NCI-H524 treated with DMSO at 0.1 percent for 48 hours (cell line): Measurements from ENCODE around the gene AFG1L.

Experiments used
- DNase-seq: peaks from one replicate; lab custom pipeline; 2025; lab: John Stamatoyannopoulos, UW

Gene AFG1L

DNA sequence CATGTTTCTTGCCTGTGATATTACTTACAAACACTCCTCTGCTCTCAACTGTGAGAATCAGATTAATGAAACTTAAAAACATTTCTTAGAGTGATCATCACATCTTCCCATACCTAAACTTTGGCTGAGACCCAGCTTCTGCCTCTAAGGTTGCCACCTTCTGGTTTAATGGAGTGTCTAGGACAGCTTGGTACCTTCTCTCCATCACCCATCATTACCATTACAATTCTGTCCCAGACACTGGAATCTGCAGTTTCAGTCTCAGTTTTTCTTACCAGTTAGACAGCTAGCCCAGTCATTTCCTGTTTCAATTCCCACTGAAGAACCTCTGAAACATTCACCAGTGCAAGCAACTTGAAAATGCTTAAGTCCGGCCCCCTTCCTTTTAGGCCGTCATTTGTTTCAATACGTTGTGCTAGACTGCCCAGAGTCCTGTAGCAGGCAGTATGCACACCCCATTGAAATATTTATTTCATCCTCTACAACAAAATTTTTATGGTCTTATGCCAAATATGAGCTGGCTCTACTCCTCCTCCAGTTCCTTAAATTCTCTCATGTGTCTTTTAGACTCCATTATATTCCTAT is 158.8 kb downstream of the AFG1L start:
- DNase-seq: no peak

DNA sequence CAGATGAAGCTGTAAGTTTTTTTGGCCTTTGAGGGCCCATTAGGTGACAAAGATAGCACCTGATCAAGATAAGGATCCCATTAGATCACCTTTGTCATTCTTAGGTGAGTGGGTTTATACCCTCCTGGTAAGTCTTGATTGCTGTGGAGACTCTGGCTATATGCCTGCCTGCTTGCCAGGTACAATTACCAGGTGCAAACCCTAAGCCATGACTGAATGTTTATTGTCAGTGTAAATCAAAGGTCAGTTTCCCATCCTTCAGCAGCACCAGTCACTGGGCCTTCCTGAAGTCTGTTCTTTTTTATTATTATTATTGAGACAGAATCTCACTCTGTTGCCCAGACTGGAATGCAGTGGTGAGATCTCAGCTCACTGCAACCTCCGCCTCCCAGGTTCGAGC is 159.5 kb downstream of the AFG1L start:
- DNase-seq: no peak

DNA sequence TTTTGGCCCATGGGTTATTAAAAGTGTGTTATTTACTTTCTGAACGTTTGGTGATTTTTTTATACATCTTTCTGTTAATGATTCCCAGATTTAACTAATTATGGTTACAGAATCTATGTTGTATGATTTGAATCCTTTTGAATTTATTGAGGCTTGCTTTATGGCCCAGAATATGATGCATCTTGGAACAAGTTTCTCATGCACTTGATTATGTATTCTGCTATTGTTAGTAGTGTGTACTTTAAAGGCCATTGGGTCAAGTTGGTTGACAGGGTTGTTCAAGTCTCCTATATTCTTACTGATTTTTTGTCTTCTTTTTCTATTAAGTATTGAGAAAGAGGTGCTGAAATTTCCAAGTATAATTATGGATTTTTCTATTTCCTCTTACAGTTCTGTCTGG is 160.8 kb downstream of the AFG1L start:
- no peak for DNase-seq

DNA sequence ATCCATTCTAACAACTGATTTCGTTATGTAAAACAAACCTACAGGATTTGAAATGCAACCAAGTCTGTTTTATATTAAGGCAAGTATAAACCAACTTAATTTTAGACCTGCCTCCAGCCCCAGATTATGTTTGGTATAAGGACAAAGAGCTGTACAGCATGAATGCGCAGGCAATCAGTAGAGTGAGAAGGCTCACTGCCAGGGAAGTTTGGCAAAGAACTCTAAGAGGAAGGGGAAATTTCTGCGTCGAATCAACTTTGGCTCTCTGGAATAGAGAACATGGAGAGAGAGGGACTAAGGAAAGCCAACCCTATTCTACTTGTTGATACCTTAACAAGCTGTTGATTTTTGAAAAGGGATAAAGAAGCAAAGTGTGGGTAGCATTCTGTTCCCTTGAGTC is 168.9 kb downstream of the AFG1L start:
- no peak for DNase-seq

DNA sequence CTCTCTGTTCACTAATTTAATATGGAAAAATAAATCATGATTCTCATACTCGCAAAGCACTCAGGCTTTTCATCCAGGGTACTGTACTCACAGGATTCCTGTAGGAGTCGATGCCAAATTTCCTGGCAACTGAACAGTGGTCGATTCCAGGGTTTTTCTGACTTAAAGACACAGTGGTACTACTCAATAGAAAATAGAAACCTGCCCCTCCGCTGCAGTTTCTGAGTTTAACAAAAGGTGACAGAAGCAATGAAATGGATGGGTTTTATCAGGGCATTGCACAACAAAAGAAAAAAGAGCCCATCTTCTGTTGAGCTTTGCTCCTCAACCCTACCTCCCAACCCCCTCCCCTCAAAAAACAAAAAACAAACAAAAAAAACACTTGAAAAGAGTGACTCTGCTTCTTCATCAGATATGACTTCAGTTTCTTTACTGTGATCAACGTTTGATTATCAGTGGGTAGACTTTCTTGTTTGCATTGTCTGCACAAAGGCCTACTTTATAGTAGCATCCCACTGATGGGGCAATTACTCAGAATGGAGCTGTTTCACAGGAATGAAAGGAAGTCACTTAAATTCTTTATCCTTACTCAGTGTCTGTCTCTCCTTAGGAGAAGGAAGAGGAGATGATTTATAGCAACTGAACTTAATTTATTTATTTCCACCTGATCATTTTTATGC is 169.7 kb downstream of the AFG1L start:
- DNase-seq: no peak

DNA sequence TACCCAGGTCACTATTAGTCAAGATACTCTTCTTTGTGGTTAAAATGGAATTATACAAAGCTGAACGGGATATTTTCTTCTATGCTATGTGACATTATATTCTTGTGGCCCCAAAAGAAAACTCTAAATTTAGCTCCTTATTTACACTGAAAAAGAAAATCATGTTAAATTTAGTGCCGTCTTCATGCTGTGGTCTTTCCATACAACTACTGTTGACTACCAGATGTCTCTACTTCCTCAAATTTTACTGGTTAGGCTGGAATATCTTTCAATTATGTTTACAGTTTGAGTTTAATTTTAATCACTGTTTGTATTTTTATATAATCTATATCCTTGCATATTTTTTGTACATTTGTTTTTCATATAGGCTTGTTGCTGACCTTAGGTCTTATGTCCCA is 170.2 kb downstream of the AFG1L start:
- DNase-seq: no peak

DNA sequence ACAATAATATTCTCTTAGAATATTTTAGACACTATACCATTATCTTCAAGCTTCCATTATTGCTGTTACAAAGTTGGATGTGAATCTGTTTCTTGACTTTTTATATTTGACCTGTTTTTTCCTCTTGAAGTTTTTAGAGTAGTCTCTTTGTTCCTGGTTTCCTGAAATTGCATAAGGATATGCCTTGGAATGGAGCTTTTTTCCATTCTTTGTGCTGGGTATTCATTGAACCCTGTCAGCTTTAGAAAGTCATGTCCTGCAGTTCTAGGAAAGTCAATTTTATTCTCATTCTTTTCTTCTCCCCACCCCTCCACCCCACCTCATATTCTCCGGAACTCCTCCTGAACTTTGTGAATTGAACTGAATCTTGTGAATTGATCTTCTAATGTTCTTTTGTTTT is 173.5 kb downstream of the AFG1L start:
- DNase-seq: no peak

DNA sequence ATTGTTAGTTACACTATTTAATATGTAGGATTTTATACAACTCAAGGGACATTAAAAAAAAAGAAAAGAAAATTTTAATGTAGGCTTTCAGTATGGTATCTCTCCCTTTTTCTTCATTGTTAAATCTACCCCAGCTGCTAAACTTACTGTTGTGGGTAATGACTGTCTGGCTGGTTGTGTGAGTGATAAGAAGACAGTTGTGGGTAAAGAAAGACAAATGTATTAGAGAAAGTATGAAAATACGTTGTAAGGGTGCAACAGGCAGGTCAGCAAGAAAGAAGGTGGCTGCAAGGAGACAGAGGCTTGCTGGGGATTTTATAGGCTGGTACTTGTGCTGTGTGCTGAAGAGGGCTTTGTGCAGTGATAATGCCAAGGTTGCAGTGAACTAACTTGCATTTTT is 174.5 kb downstream of the AFG1L start:
- no peak for DNase-seq

DNA sequence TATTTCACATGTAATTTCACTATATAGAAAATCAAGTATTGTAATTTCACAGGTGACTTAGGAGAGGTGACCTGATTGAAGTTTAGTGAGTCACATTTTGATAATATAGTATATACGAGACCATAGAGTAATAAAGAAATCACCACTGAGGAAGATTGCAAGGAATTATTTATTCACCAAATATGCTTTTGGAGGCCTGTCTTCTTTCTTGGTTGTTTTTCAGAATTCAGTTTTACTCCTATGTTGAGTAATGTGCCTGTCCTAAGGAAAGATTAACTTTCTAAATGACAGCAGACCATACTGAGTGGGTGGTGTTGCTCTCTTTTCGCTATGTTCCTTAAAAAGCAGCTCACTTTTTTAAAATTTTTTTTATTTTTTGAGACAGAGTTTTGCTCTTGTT is 178.3 kb downstream of the AFG1L start:
- DNase-seq: no peak

DNA sequence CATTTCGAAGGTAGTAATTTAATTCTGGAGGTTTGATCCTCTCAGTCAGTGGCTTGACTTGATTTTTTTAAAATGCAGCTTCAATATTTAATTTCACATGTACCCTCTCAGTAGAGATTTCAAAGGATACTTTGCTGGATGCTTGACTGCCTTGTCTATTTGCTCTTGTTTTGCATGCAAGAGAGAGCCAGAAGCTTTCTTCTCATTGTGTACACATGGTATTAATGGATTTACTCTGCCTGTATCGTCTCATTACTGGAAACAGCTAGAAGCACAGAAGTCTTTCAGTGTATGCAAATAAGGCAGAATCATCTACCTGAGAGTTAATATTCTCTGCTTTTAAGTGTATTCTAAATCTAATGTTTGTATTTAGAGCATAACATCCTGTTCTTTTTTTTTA is 181.5 kb downstream of the AFG1L start:
- no peak for DNase-seq

DNA sequence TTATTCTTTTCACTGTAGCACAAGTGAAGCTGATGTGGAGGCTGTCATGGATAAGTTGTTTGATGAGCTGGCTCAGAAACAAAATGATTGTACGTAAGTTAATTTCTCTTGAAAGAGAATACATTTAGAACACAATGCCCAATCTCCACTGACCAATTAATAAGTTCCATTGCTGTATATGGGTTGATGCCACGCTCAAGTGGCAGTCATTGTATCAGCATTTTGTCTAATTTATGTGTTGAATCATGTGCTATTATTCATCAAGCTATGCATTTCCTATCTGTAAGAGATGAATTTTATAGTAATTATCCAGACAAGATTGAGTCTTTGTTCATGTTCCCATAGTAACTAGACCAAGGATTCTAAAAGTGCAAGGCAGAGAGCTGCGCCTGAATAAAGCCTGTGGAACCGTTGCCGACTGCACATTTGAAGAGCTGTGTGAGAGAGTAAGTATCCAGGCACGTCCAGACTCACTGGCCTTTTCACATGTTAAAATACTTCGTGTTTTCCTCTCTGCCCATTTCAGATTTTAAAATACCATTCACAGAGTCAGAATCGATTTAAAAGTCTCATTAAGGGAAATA is 182.1 kb downstream of the AFG1L start:
- no peak for DNase-seq

DNA sequence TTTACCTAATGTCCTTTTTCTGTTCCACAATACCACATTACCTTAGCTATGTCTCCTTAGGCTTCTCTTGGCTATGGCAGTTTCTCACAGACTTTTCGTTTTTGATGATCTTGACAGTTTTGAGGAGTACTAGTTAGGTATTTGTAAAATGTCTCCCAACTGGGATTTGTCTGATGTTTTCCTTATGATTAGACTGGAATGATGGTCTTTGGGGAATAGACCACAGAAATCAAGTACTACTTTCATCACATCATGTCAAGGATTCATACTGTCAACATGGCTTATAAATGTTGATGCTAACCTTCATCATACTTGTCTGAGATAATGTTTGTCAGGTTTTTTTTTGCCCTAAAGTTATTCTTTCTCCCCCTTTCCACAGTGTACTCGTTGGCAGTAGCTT is 187.7 kb downstream of the AFG1L start:
- DNase-seq: no peak

DNA sequence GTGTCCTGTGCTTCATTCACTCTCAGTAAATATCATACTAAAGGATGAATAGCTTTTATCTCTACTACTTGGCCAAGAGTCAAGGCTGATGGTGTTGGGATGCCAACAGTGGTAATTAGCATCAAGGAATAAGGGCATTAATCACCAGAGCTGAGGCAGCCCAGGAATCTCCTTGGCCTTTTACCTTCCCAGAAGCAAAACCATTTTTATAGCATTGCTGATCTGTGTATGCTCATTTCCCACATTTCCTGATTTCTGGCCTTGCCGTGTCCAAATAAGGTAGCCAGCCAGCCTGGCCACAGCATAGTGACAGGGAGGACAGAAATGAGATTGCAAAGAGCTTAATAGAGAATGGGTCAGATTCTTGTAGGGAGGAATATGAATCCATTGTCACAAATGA is 189.2 kb downstream of the AFG1L start:
- DNase-seq: no peak

DNA sequence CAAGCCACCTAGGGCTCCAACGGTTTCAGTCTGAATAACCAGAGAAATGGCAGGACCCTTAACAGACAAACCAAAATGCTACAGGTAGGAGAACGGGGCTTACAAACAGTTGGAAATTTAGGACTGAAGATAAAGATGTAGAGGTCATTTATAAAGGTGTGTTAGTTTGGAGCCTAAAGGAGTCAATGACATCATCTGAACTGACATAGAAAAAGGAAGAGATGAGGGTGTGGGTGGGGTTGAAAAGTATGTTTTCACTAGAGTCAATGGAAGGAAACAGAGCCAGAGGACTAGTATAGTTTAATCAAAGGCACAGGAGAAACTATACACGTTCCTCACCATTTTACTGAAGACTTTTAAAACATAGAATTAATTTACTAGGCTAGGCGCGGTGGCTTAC is 194.8 kb downstream of the AFG1L start:
- no peak for DNase-seq

DNA sequence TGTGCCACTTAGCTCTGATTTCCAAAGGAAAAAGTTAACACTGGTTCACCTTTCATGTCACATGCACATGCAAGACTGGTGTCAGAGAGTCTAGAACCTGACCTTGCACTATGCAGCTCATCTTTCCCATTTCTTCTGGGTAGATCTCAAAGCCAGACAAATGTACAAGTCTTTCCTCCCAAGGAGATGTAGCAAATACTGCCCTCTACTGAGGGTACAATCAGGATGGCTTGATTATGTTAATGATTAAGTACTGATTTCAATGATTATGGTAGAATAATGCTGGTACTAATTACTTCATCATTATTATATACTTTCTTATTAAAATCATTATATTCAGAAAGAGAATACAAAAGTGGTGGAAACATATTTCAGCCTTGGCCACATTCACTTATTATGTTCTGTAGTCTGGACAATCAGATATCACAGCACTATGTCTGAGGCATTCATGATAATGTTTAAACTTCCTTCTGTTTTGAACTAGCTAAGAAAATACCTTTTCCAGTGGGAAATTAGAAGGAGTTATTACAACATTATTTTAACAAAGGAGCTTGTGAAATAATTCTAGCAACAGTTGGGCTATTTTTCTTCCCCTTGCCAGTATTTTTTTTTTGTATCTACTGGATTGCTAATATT is 197.4 kb downstream of the AFG1L start:
- DNase-seq: no peak

DNA sequence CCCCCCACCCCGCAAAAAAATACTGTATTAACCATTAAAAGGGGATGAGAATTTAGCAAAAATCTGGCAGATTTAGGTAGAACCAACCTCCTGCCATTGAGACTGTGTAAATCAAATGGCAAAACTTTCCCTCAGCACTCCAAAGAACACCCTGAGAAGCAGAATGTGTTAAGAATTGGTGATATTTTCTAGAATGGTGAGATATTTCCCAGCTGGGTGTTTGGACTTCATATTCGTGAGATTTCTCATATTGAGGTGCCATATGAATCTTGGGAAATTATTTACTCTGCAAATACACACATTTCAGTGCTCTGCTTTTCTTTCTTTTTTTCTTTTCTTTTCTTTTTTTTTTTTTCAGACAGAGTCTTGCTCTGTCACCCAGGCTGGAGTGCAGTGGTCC is 199.6 kb downstream of the AFG1L start:
- no peak for DNase-seq

DNA sequence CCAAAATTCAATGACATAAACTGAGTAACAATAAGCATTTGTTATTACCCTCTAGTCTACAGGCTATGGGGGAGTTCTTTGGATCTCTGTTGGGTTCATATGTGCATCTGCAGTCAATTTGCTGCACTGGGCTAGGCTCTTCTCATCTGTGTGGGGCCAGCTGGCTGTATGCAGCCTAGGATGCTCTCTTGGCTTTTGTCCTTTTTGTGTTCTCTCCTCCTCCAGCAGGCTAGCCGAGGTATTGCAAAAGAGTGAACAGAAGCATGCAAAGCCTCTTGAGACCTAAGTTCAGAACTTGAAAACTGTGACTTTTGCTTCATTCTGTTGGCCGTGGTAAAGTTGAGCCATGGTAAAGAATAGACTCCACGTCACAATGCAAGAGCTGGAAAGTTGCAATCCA is 203.0 kb downstream of the AFG1L start:
- DNase-seq: no peak

DNA sequence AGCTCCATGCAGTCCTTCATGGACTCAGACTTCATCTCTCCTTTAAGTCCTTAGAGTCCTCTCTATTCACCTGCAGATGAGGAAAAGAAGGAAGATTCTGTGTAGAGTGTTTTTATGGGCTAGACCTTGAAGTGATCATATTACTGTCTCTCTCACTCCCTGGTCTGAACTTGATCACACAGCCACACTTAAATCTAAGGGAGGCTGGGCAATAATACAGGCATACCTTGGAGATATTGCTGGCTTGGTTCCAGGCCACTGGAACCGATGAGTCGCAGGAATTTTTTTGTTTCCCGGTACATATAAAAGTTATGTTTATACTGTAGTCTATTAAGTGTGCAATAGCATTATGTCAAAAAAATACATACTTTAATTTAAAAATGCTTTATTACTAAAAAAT is 206.7 kb downstream of the AFG1L start:
- DNase-seq: no peak

DNA sequence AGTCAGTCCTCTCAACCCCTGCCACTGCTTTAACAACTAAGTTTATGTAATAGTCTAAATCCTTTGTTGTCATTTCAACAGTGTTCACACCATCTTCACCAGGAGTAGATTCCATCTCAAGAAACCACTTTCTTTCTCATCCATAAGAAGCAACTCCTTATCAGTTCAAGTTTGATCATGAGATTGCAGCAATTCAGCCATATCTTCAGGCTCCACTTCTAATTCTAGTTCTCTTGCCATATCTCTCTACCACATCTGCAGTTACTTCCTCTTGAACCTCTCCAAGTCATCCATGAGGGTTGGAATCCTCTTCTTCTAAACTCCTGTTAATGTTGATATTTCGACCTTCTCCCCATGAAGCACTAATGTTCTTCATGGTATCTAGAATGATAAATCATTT is 208.0 kb downstream of the AFG1L start:
- DNase-seq: no peak

DNA sequence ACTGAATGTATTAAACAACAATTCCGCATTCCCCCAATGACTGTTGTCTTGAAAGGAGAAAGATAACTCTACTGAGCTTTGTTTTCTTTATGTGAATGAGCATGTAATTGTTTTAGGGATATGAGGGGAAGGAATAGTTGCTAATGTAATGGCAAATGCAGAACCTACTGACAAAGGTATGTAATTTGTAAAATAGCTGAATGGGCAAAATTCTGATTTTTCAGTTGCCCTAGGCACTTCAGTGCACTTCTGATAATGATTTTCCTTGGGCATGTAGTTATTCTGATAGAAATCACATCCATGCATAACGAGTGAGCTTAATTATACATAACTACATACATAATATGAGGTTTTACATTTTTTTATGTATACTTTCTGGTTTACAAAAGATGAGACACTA is 212.5 kb downstream of the AFG1L start:
- DNase-seq: no peak

DNA sequence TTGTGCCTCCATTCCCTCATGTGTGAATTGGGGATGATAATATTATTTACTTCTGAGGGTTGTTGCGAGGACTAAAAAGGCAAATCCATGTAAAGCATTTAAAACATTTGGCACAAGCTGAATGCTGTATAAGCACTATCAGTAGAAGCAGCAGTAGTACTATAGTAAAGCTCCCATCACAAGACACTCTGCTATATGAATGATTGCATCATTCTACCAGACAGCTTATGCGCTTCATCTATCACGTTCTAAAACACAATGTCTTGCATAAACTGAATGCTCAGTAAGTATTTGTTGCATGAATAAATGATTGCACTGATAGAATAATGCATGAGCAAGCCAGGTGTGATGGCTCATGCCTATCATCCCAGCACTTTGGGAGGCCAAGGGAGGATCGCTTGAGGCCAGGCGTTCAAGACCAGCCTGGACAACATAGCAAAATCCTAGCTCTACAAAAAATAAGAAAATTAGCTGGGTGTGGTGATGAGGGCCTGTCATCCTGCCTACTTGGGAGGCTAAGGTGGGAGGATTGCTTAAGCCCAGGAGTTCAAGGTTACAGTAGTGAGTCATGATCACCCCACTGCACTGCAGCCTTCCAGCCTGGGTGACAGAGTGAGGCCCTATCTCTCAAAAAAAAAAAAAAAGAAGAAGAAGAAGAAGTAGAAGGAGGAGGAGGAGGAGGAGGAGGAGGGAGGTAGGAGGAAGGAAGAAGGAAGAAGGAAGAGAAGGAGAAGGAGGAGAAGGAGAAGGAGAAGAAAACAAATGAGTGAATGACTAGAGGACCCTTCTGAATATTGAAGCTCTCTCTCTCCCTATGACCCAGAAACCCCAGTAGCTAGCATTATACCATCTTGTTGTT is 215.8 kb downstream of the AFG1L start:
- no peak for DNase-seq

DNA sequence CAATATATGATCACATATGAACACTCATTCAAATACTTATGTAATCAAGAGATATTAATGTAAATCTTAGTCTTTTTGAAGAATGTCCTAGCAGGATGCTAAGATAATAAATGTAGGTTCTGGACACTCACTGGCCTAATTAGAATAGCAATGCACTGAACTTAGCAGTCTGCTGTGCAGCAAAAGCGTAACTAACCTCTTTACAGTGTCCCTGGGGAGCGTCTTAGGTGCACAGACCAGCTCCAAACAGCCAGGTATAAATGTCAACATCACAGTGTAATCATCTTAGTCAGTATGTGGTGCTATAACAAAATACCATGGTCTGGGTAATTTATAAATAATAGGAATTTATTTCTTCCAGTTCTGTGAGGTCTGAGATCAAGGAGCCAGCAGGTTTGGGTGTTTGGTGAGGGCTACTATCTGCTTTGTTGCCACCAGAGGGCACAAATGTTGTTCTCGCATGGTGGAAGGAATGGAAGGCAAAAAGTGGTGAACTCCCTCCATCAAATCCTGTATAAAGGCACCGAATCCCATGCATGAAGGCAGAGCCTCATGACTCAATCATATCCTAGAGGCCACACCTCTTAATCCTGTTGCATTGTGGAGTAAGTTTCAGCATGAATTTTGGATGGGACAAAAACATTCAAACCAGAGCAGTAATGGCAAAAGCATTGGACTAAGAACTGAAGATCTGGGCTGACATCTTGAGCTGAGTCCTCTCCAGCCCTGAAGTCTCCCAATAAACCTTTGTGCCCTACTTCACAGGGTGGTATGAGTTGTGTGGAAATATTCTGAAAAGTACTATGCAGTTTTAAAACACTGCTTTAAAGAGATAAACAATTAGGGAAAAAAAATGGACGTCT is 224.1 kb downstream of the AFG1L start:
- DNase-seq: no peak
